HCT116 (cell line): Measurements from ENCODE around the gene OCSTAMP. TPM values are rescaled to one million over a fixed set of nuclear protein-coding genes. Genes with fewer than 3 reads are reported as not detected.

Source experiments
- ATAC-seq: fragments of 200-7000 bp; cut with Tn5 transposase; 2 replicates; pipeline ENCODE4 v1.9.1; 2020; ENCODE audit warnings: mild to moderate bottlenecking, moderate library complexity
- BruUV-seq: library from RNA; stranded (reverse); fragments of 400-500 nt; replicated peaks from 2 replicates; lab custom pipeline; 2021; lab: Mats Ljungman, UMichigan
- CTCF ChIA-PET: fragments of 300-600 bp; sonication (Branson Sonifier 250); formaldehyde crosslinking; loops from one replicate; lab custom pipeline; 2021; ENCODE audit warnings: antibody characterized with exemption; lab: Charles Lee
- POLR2A ChIA-PET: fragments of 300-600, 350-600 bp; sonication (Branson Sonifier 250); formaldehyde crosslinking; loops from one replicate; lab custom pipeline; 2021; ENCODE audit warnings: antibody characterized with exemption; lab: Charles Lee
- RAD21 ChIA-PET, 2 experiments: fragments of 300-600 bp; sonication (Branson Sonifier 250); formaldehyde crosslinking; loops; one replicate each; lab custom pipeline; 2023; ENCODE audit warnings: low total read pairs in 2 of 2; ENCODE audit not compliant: uncharacterized antibody in 2 of 2, unreplicated experiment in 2 of 2, low non-redundant PET in 1 of 2; lab: Charles Lee
- DNase-seq: peaks from one replicate; pipeline ENCODE4 v3.0.0-alpha.2; 2010; ENCODE audit warnings: low read depth, low spot score
- H2AFZ ChIP-seq: fragments of 200-600 bp; shearing (Covaris generic), sonication (generic); 2 replicates; pipeline ENCODE4 v1.6.1; 2017; ENCODE audit warnings: low read depth, mixed run types, mixed read lengths, antibody characterized with exemption, low read length; ENCODE audit not compliant: poor library complexity, severe bottlenecking
- H3K27ac ChIP-seq: 2 replicates; pipeline ENCODE4 v1.5.1; 2012; ENCODE audit warnings: low read depth, low read length
- H3K27me3 ChIP-seq: fragments of 200-600 bp; sonication (generic); 2 replicates; pipeline ENCODE4 v1.6.1; 2016; ENCODE audit warnings: mixed run types, low read length, mixed read lengths; ENCODE audit not compliant: insufficient read depth
- H3K36me3 ChIP-seq, 2 experiments: fragments of 200-500 bp in 1 of 2; fragments of 200-600 bp in 1 of 2; sonication (Bioruptor generic) in 1 of 2; sonication (generic) in 1 of 2; 2 replicates each; pipeline versions ENCODE4 v1.5.1 to v1.6.1; 2014 to 2016; ENCODE audit warnings: low read length in 2 of 2, inconsistent platforms in 1 of 2, mixed read lengths in 1 of 2, mixed run types in 1 of 2; ENCODE audit not compliant: insufficient read depth in 2 of 2, control insufficient read depth in 1 of 2
- H3K4me1 ChIP-seq, 2 experiments: fragments of 200-600 bp in 1 of 2; sonication (generic) in 1 of 2; 2 replicates each; pipeline versions ENCODE4 v1.5.1 to v1.6.1; 2012 to 2017; ENCODE audit warnings: low read length in 2 of 2, inconsistent platforms in 1 of 2, mild to moderate bottlenecking in 1 of 2, mixed read lengths in 1 of 2, mixed run types in 1 of 2, moderate library complexity in 1 of 2; ENCODE audit not compliant: insufficient read depth in 2 of 2, control insufficient read depth in 1 of 2
- H3K4me2 ChIP-seq: fragments of 200-600 bp; sonication (generic); 2 replicates; pipeline ENCODE4 v1.6.1; 2017; ENCODE audit warnings: mixed run types, low read length, mixed read lengths
- H3K4me3 ChIP-seq, 2 experiments: fragments of 200-600 bp in 1 of 2; sonication (generic) in 1 of 2; replicated peaks in 1 of 2; 2 replicates each; pipeline ENCODE4 v1.5.1; 2011 to 2016; ENCODE audit warnings: low read length in 2 of 2, control low read depth in 1 of 2, low read depth in 1 of 2, mild to moderate bottlenecking in 1 of 2, mixed read lengths in 1 of 2, mixed run types in 1 of 2
- H3K79me2 ChIP-seq: fragments of 200-600 bp; sonication (generic); 2 replicates; pipeline ENCODE4 v1.6.1; 2017; ENCODE audit warnings: mild to moderate bottlenecking, mixed run types, low read length, moderate library complexity, mixed read lengths; ENCODE audit not compliant: insufficient read depth
- H3K9ac ChIP-seq: fragments of 200-600 bp; sonication (generic); 2 replicates; pipeline ENCODE4 v1.6.1; 2016; ENCODE audit warnings: low read length, mixed read lengths
- H3K9me2 ChIP-seq: fragments of 200-600 bp; sonication (generic), shearing (Covaris generic); 2 replicates; pipeline ENCODE4 v1.6.1; 2017; ENCODE audit warnings: mixed run types, mild to moderate bottlenecking, moderate library complexity; ENCODE audit not compliant: insufficient read depth
- H3K9me3 ChIP-seq, 2 experiments: fragments of 200-500 bp in 1 of 2; fragments of 200-600 bp in 1 of 2; sonication (Bioruptor generic) in 1 of 2; sonication (generic) in 1 of 2; 2 replicates each; pipeline ENCODE4 v1.6.1; 2014 to 2017; ENCODE audit warnings: low read length in 2 of 2, mixed read lengths in 2 of 2, inconsistent platforms in 1 of 2, low read depth in 1 of 2, mild to moderate bottlenecking in 1 of 2, mixed run types in 1 of 2, moderate library complexity in 1 of 2; ENCODE audit not compliant: control insufficient read depth in 1 of 2, insufficient read depth in 1 of 2
- H4K20me1 ChIP-seq: fragments of 200-600 bp; sonication (generic), shearing (Covaris generic); 2 replicates; pipeline ENCODE4 v1.6.1; 2017; ENCODE audit warnings: mixed run types, mild to moderate bottlenecking, moderate library complexity; ENCODE audit not compliant: insufficient read depth
- ATF3 ChIP-seq: IDR thresholded peaks from 2 replicates; pipeline ENCODE4 v1.6.1; 2012
- CBX3 ChIP-seq: IDR thresholded peaks from 2 replicates; pipeline ENCODE4 v1.6.1; 2012; ENCODE audit warnings: low read depth
- CEBPB ChIP-seq: IDR thresholded peaks from 2 replicates; pipeline ENCODE4 v1.6.1; 2012; ENCODE audit warnings: low read depth
- EZH2 ChIP-seq: fragments of 200-600 bp; sonication (generic); IDR thresholded peaks from 2 replicates; pipeline ENCODE4 v1.6.1; 2017; ENCODE audit warnings: antibody characterized with exemption, mixed run types
- FOSL1 ChIP-seq: IDR thresholded peaks from 2 replicates; pipeline ENCODE4 v1.6.1; 2012; ENCODE audit warnings: low read depth
- JUND ChIP-seq: IDR thresholded peaks from 2 replicates; pipeline ENCODE4 v1.6.1; 2012
- POLR2AphosphoS5 ChIP-seq: IDR thresholded peaks from 2 replicates; pipeline ENCODE4 v1.6.1; 2011; ENCODE audit warnings: mild to moderate bottlenecking, low read depth, low read length, moderate library complexity
- REST ChIP-seq: IDR thresholded peaks from 2 replicates; pipeline ENCODE4 v1.6.1; 2012; ENCODE audit warnings: low read depth
- SRF ChIP-seq: IDR thresholded peaks from 2 replicates; pipeline ENCODE4 v1.6.1; 2012; ENCODE audit warnings: low read depth
- ZNF274 ChIP-seq: fragments of 200-500 bp; sonication (Bioruptor generic); IDR thresholded peaks from 2 replicates; pipeline ENCODE4 v1.6.1; 2014; ENCODE audit warnings: mild to moderate bottlenecking, low read depth, low read length, inconsistent platforms
- intact Hi-C: fragments of 100-400 bp; cut with micrococcal nuclease; formaldehyde crosslinking; loops from 2 replicates; pipeline ENCODE4 v1.10.0; 2022
- total RNA-seq: library from RNA; stranded (reverse); gene quantifications from one replicate; pipeline ENCODE4 v1.2.1, GENCODE V29; 2021; ENCODE audit not compliant: unreplicated experiment

Gene OCSTAMP
- total RNA-seq, 1 experiment from 2014 or later = not detected

- TF ChIP-seq REST (no peak), JUND (no peak), POLR2AphosphoS5 (no peak), EZH2 (no peak), ZNF274 (no peak), CBX3 (no peak)
Observed at GRCh38 chr20:46595933-46596332, 45.5 kb upstream of the OCSTAMP start (continued).

GRCh38 chr20:46594725-46595124 is 44.3 kb upstream of the OCSTAMP start:
- ChIA-PET POLR2A (interaction anchor here (1.2 kb wide), 1 partner anchor 11 kb away, joined by 3 read pairs; no protein-coding TSS in a partner anchor), CTCF (no interaction called here)

More at GRCh38 chr20:46594725-46595124, 44.3 kb upstream of the OCSTAMP start:
- Histone ChIP-seq H3K36me3 (no peaks in the 10 kb centered on the region), H3K4me1 (no peaks in the 10 kb centered on the region), H3K79me2 (no peaks in the 10 kb centered on the region), H3K9me2 (no peaks in the 10 kb centered on the region), H3K4me3 (no peak overlapping the region), H2AFZ (no peak overlapping the region), H3K9ac (no peak overlapping the region), H3K4me2 (no peak overlapping the region), H3K9me3 (no peaks in the 10 kb centered on the region), H3K27me3 (peaks cover 11% of the 10 kb centered on the region; the same call in 1 of the 2 replicates), H4K20me1 (no peaks in the 10 kb centered on the region), H3K27ac (no peak overlapping the region)
- intact Hi-C loops = no loop called here
- no peak for DNase-seq
- BruUV-seq = no TSS peak
- RAD21 ChIA-PET = no interaction called here
- ATAC-seq = no peak
- no peak for TF ChIP-seq CEBPB
- TF ChIP-seq POLR2AphosphoS5 = no peak
- no peak for TF ChIP-seq SRF
- TF ChIP-seq ATF3 = no peak
- TF ChIP-seq ZNF274 = no peak
- TF ChIP-seq FOSL1 = no peak
